ENCODE data around the gene LSMEM2. TPM values are rescaled to one million over a fixed set of nuclear protein-coding genes. Genes with fewer than 3 reads are reported as not detected.

Gene LSMEM2
- total and polyA plus RNA-seq, 9 of the 15 experiments (the other 6 are each of a cell fraction or from before 2014, with no cell fraction given), result not detected

DNA sequence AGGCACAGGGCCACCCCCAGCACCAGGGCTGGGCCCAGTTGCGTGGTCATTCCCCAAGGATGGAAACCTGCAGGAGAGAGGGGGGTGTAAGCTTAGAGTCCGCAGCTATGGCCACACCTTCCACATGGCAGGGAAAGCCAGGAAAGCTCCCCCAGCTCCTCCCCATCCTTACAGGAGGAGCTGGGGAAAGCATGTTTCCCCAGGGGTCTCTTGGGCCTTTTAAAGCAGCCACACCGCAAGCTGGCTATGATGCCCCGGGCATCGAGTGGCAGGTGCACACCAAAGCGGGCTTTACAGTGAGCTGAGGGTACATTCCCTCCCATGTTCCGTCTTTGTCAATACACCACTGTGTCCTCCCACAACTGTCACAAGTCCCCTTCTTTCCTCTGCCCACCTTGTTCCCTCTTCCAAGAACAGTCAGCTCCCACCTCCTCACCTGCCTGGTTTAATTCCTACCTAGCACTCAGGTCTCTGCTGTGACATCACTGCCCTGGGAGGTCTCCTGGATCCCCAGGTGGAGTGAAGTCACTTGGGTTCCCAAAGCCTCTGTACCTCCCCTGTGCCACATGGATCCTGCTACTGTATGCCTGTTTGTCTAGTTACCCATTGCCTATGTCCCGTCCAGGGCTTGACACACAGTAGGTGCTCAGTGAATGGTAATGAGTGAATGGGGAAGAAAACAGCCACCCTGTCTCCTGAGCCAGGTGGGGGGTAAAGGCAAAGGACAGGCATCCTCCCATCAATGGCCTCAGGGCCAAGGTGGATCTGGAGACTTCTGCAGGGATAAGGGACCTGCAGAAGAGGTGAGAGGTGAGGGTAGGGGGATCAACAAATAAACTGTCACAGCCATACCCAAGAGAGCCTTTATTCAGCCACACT is 16.9 kb downstream of the LSMEM2 start:
- no peak overlapping the region for H3K27ac ChIP-seq (ENCODE audit: extremely low read depth, low read depth, low read length)
- no TSS peak for BruUV-seq (replicated peaks)
- POLR2A ChIA-PET, result no interaction called here
- no peak for ATAC-seq
- no peaks in the 10 kb centered on the region for H4K20me1 ChIP-seq (replicated peaks; ENCODE audit: control insufficient read depth, insufficient read depth, low read length)
- H3K4me3 ChIP-seq, result no peak overlapping the region
- no peaks in the 10 kb centered on the region for H3K27me3 ChIP-seq (ENCODE audit: control insufficient read depth in 2 of 2, insufficient read depth in 2 of 2, low read length in 2 of 2)
- DNase-seq (ENCODE audit: extremely low read depth in 1 of 4, low spot score in 3 of 4), result no peak
- H3K9me1 ChIP-seq (ENCODE audit: control insufficient read depth, insufficient read depth, low read length), result no peaks in the 10 kb centered on the region
- H3K4me1 ChIP-seq (replicated peaks in 1 of 2; ENCODE audit: control insufficient read depth in 2 of 2, insufficient read depth in 2 of 2, low read length in 2 of 2), result peaks cover 23 to 73% of the 10 kb centered on the region in 2 experiments; a peak in 4 of 5 replicates
- no peaks in the 10 kb centered on the region for H3K9me3 ChIP-seq (replicated peaks; ENCODE audit: control insufficient read depth, insufficient read depth, low read depth, low read length)
- H3K9ac ChIP-seq (ENCODE audit: insufficient read depth in 1 of 2, low read depth in 2 of 2, low read length in 2 of 2), result peak overlapping the region in 1 of 2 experiments; percentile 35; a peak in 2 of 4 replicates
- peaks cover 47% of the 10 kb centered on the region for H3K79me2 ChIP-seq (ENCODE audit: control insufficient read depth, insufficient read depth, low read length)
- FAIRE-seq, result no peak
- CTCF ChIA-PET (ENCODE audit: low intra/inter-chr PET ratio), result no interaction called here
- peaks cover 17% of the 10 kb centered on the region; the same call in 2 of the 3 replicates for H3K36me3 ChIP-seq (ENCODE audit: control insufficient read depth, insufficient read depth, low read length)
- no peak overlapping the region for H3K4me2 ChIP-seq (ENCODE audit: insufficient read depth, low read length)
- peak; percentile 70; the same call in 1 of the 2 replicates for TF ChIP-seq ZKSCAN1 (IDR thresholded peaks at IDR 0.05; ENCODE audit: low read depth, low read length)
- no peak for TF ChIP-seq HEY1 (CRISPR knock-in tag; IDR thresholded peaks at IDR 0.05; ENCODE audit: borderline replicate concordance)
- H2AFZ ChIP-seq (ENCODE audit: low read depth, low read length), result no peak overlapping the region
- WGBS (ENCODE audit: insufficient coverage, low coverage, missing lambda C conversion rate), result 86% methylated on average over 7 of the region's 8 CpGs
- intact Hi-C loops (cut with micrococcal nuclease), result no loop called here
- in situ Hi-C loops (cut with MboI), result no loop called here

DNA sequence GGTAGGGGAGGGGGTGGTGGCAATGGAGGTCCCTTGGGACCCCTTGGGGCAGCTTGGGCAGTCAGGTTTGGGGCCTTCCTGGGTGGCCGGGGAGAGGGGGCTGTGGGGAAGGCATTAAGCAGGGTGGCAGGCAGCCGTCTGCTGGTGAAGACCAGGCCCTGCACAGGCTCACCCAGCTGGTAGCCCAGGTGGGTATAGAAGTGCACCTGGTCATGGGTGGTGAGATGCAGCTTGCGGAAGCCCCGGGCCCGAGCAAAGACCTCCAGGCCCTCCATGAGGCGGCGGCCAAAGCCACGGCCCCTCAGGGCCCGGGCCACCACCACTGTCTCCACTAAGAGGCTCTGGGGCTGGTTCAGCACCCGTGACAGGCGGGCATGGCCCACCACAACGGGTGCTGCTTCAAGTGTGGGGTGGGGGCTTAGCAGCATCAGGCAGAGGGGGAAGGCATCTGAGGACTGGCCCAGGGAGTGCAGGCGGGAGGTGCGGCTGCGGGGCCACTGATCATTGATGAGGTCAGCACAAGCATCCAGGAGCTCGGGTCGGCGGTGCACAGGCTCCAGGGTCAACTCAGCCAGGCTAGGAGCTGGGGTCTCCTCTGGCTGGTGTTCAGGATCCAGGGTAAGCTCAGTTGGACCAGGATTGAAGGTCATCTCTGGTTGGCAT is 18.0 kb downstream of the LSMEM2 start:
- Histone ChIP-seq H3K4me1 (replicated peaks in 1 of 2; ENCODE audit: control insufficient read depth in 2 of 2, insufficient read depth in 2 of 2, low read length in 2 of 2) (peaks cover 27 to 69% of the 10 kb centered on the region in 2 experiments; a peak in 4 of 5 replicates), H3K27ac (ENCODE audit: extremely low read depth, low read depth, low read length) (no peak overlapping the region), H2AFZ (ENCODE audit: low read depth, low read length) (no peak overlapping the region), H3K9me1 (ENCODE audit: control insufficient read depth, insufficient read depth, low read length) (no peaks in the 10 kb centered on the region), H3K36me3 (ENCODE audit: control insufficient read depth, insufficient read depth, low read length) (peaks cover 19% of the 10 kb centered on the region; the same call in 2 of the 3 replicates), H3K9me3 (replicated peaks; ENCODE audit: control insufficient read depth, insufficient read depth, low read depth, low read length) (no peaks in the 10 kb centered on the region), H3K4me3 (no peak overlapping the region), H3K79me2 (ENCODE audit: control insufficient read depth, insufficient read depth, low read length) (peaks cover 40% of the 10 kb centered on the region), H3K4me2 (ENCODE audit: insufficient read depth, low read length) (no peak overlapping the region), H4K20me1 (replicated peaks; ENCODE audit: control insufficient read depth, insufficient read depth, low read length) (no peaks in the 10 kb centered on the region), H3K27me3 (ENCODE audit: control insufficient read depth in 2 of 2, insufficient read depth in 2 of 2, low read length in 2 of 2) (no peaks in the 10 kb centered on the region), H3K9ac (ENCODE audit: insufficient read depth in 1 of 2, low read depth in 2 of 2, low read length in 2 of 2) (peak overlapping the region in 1 of 2 experiments; percentile 97; a peak in 2 of 4 replicates)
- 91% methylated on average over 7 of the region's 18 CpGs for WGBS (ENCODE audit: insufficient coverage, low coverage, missing lambda C conversion rate)
- TF ChIP-seq, protein P1, sequence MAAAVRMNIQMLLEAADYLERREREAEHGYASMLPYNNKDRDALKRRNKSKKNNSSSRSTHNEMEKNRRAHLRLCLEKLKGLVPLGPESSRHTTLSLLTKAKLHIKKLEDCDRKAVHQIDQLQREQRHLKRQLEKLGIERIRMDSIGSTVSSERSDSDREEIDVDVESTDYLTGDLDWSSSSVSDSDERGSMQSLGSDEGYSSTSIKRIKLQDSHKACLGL (CRISPR knock-in tag; IDR thresholded peaks at IDR 0.05; ENCODE audit: borderline replicate concordance, poor library complexity, severe bottlenecking), result no peak
- TF ChIP-seq ZNF311 (CRISPR knock-in tag; IDR thresholded peaks at IDR 0.05) (no peak), POLR2G (IDR thresholded peaks at IDR 0.05; ENCODE audit: low read depth, low read length) (0 out of 2 replicates have a peak, but pooled peaks have one; percentile 21), HDAC3 (IDR thresholded peaks at IDR 0.05; ENCODE audit: borderline replicate concordance, partially characterized antibody) (no peak), ZNF75A (CRISPR knock-in tag; IDR thresholded peaks at IDR 0.05) (no peak)
- CTCF ChIA-PET (ENCODE audit: low intra/inter-chr PET ratio), result no interaction called here
- no TSS peak for BruUV-seq (replicated peaks)
- no peak for DNase-seq (ENCODE audit: extremely low read depth in 1 of 4, low spot score in 3 of 4)
- ATAC-seq, result no peak
- POLR2A ChIA-PET, result interaction anchor here (0.6 kb wide), 2 partner anchors 10 to 1220 kb away, joined by 3 to 4 read pairs; no protein-coding TSS in a partner anchor
- intact Hi-C loops (cut with micrococcal nuclease), result no loop called here
- no peak for FAIRE-seq
- in situ Hi-C loops (cut with MboI), result no loop called here
